Activated CD8-positive, alpha-beta memory T cell treated with anti-CD3 and anti-CD28 coated beads, Interleukin-2, amount 50 U/mL, for 24 hours (primary cell): ENCODE data around the gene IQCE.
"Not testable (repeated sequence)": the region's sequence is repeated elsewhere in the genome, so short reads cannot be mapped to it uniquely, and the experiment has no call there.

ENCODE experiments used
- DNase-seq: peaks from one replicate; pipeline ENCODE4 v3.0.0-alpha.2; 2020; ENCODE audit errors: extremely low read depth

Gene IQCE

GRCh38 chr7:2533566-2533965 is 25.2 kb upstream of the IQCE start:
- DNase-seq: not testable (repeated sequence)

- not testable (repeated sequence) for DNase-seq
Observed at GRCh38 chr7:2534214-2534613, 24.6 kb upstream of the IQCE start.

- not testable (repeated sequence) for DNase-seq
Observed at GRCh38 chr7:2535872-2536627, 22.7 kb upstream of the IQCE start.

DNA sequence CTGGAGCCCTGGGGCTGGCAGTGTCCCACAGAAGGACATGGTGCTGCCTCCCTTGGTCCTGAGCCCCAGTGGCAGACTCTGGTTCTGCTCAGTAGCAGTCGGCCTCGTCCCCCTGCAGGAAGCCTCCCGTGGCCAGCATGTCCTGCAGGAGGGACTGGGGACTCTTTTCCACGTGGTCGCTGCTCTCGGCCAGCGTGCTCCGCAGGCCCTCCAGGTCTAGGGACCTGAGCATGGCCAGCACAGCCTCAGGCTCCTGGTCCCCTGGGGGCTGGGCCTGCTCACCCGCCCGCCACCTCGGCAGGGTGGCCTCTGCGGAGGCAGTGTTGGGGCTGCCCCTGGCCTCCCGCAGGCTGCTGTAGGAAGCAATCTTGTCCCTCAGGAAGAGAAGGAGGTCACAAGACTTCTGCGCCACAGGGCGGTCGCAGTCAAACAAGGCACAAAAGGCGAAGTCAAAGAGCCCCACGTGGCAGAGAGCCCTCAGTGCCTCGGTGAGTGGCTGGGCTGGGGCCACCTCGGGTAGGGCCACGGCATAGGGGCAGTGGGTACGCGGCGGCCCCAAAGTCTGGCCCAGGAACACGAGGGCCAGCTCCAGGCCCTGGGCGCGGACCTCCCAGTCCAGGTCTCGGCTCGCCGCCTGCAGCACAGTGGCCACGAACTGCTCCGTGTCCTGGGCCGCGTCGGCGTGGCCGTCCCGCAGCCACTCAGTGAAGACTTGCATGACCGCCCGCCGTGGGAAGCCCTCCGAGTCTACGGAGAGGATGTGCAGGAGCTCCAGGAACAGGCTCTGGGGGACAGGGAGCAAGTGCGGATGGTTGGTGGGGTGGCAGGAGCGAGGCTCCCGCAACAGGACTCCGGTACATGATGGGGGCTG is 20.6 kb upstream of the IQCE start:
- no peak for DNase-seq

DNA sequence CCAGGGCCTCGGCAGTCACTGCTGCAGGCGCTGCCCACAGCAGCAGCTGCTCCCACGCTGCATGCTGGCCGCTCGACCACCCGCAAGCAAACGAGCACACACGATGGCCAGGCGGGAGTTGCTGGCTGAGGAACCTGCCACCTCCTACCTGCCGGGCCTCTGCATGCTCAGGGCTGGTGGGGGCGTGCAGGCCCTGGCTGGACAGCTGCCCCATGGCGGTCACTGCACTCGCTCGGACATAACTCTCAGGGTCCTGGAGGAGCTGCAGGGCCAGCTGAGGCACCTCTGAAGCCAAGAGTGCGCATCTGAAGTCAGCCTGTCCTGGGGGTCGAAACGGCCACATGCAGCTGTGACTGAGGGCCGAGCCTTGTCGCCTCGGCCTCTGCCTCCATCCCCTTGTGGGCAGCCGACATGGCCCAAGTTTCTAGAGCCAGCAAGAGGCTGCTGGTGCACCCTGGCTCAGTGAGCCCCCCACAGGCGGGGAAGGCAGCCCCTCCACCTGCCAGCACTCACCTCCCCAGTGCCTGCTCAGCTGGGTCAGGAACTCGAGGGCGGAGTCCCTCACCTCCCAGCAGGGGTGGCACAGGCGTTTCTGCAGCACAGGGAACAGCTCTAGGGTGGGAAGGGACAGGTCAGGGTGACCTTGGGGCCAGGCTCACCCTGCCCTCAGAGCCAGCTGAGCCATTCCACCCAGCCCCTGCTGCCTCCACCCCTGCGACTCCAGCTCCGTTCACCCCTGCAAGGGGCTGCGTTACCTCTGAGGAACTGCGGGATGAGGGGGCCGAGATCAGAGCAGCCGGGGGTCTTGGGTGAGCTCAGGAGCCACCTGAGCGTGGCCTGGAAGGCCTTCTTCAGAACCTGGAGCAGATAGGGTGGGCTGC is 19.5 kb upstream of the IQCE start:
- no peak for DNase-seq

- no peak for DNase-seq
Observed at GRCh38 chr7:2540133-2540532, 18.6 kb upstream of the IQCE start.

- DNase-seq: no peak
Observed at GRCh38 chr7:2540641-2541051, 18.1 kb upstream of the IQCE start.

GRCh38 chr7:2541291-2542010 is 17.3 kb upstream of the IQCE start:
- DNase-seq: no peak

DNA sequence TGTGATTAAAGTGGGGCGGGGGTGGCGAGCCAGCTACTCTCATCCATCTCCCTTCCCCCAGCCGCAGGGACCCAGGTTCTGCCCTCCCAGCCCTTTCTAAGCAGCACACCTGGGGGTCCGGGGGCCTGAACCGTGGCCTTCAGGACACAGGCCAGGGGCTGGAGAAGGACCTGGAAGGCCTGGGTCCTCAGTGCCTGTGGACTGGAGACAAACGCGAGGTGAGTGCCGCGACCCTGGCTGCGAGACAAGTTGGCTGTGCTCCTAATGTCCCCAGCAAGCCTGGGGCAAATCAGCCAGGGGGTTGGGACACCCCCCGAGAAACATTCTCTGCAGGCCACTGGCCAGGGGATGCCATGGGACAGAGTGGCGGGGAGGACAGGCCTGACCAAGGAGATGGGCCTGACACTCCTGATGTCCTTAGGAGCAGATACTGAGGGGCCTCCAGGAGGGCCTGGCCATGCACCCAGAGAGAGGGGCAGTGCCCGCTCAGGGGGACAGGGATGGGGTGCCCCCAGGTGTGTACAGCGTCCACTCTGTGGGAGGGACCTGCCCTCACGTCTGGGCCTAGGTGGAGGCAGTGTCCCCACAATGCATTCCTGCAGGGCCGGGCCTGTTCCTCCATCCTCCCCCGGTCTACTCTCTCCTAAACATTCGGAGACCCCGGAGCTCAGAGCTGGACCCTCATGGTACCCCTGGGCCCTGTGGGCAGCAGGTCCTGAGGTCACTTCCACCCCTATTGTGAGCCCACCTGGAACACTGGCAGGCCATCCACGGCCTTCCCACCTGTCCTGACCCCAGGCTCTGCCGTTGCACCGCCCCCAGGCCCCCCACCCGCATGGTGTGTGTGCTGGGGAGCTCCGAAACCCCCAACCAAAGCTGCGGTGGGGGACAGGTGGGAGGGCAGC is 16.5 kb upstream of the IQCE start:
- DNase-seq: no peak

DNA sequence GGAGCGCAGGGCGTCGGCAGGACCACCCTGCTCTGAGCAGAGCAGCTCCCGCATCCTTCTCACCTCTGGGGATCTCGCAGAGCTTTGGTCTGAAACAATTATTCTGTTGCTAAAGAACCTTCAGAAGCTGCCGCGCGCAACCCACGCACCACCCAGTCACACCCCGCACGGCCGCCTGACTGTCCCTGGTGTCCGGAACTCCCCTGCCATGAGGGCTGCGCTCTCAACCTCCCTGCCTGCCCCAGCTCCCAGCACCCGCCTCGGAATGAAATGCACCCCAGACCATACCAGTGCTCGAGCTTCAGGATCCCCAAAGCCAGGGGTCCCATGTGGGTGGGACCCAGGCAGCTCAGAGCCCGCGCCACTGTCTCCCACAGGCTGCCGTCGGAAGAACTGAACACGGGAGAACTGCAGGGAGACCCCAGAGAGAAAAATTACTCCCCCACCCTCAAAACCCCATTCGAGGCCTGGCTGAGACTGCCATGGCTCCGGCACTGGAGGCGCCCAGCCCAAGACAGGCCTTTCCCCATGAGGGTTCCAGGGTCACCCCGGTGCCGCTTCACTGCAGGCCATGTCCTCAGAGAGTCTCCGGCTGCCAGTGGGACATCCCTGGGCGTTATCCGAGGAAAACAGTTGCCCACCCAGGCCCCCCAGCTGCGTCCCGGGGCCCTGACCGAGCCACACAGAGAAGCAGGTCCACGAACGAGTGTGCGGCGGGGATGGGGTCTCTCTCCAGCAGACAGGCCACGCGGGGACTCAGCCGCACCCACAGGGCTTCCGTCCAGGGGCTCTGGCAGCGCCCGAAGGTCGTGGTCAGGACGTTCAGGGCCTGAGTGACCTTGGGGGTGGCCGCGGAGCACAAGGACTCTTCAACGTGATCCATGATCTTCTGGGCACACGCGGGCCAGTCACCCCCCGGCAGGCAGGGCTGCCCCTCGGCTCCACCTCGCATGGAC is 15.6 kb upstream of the IQCE start:
- DNase-seq: no peak

DNA sequence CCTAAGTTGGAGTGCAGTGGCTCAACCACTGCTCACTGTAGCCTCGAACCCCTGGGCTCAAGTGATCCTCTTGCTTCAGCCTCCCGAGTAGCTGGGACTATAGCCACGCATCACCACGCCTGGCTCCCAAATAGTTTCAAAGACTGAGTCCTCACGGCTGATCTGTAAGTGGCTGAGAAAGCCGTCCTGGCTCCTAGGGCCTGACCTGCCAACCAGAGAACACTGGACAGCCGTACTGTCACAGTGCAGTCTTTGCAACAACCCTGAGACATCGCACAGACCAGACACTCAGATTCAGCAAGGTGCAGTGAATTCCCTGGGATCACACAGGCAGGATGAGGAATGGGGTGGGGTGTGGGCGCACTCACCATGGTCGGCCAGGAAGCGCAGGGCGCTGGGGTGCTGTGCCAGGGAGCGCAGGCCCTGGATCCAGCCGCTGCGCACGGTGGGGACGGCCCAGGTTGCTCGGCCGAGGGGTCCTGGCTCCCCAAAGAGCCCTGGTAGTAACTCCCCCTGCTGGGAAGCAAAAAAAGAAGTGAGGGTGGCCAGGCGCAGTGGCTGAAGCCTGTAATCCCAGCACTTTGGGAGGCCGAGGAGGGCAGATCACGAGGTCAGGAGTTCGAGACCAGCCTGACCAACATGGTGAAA is 14.1 kb upstream of the IQCE start:
- no peak for DNase-seq

GRCh38 chr7:2545746-2546425 is 12.9 kb upstream of the IQCE start:
- DNase-seq: no peak

- no peak for DNase-seq
Observed at GRCh38 chr7:2546776-2547586, 11.8 kb upstream of the IQCE start.

DNA sequence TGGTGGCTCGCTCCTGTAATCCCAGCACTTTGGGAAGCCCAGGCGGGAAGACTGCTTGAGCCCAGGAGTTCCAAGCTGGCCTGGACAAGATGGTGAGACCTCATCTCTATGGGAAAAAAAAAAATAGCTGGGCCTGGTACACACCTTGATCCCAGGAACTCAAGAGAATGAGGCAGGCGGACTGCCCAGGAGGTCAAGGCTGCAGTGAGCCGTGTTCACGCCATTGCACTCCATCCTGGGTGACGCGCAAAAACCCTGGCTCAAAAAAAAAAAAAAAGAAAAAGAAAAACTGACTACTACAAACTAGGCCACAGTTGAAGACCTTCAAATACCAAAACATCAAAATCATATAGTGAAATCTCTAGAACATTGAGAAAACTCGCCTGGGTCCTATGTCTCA is 7.4 kb upstream of the IQCE start:
- DNase-seq: no peak

- no peak for DNase-seq
Observed at GRCh38 chr7:2553108-2553507, 5.7 kb upstream of the IQCE start.

GRCh38 chr7:2553831-2554581 is 4.8 kb upstream of the IQCE start:
- DNase-seq: no peak
